LNCAP (cell line): ENCODE data around the gene LAMA3.

Experiments used
- CTCF ChIP-seq: fragments of 450-650 bp; IDR thresholded peaks from 2 replicates; pipeline ENCODE4 v1.5.1; 2017; ENCODE audit warnings: mild to moderate bottlenecking

The LAMA3 gene

GRCh38 chr18:23779696-23780303 is 90.5 kb downstream of the LAMA3 start:
- TF ChIP-seq CTCF: no peak

- no peak for TF ChIP-seq CTCF
Measured at GRCh38 chr18:23784832-23785245, 95.6 kb downstream of the LAMA3 start.

- TF ChIP-seq CTCF: no peak
Measured at GRCh38 chr18:23793051-23793450, 103.8 kb downstream of the LAMA3 start.

GRCh38 chr18:23793985-23794867 is 105.0 kb downstream of the LAMA3 start:
- TF ChIP-seq CTCF: no peak

- no peak for TF ChIP-seq CTCF
Measured at GRCh38 chr18:23798249-23798648, 109.0 kb downstream of the LAMA3 start.

- TF ChIP-seq CTCF: no peak
Measured at GRCh38 chr18:23798824-23799223, 109.6 kb downstream of the LAMA3 start.

- TF ChIP-seq CTCF: no peak
Measured at GRCh38 chr18:23799540-23799939, 110.3 kb downstream of the LAMA3 start.
